Stimulated activated naive B cell treated with anti-CD40 and anti-IgM and Interleukin-4, amounts not matched to agents 10 μg/mL and 1 μg/mL and 100 μg/mL, for 72 hours (primary cell): Measurements from ENCODE around the gene COQ8B.
"Not testable (repeated sequence)": the region's sequence is repeated elsewhere in the genome, so short reads cannot be mapped to it uniquely, and the experiment has no call there.

Experiments
- ATAC-seq, 2 donors: fragments of 150-1000 bp; cut with Tn5 transposase; replicated peaks; 2 replicates each; pipeline ENCODE4 v1.10.0; 2021; ENCODE audit warnings: moderate library complexity in 1 of 2
- DNase-seq: peaks from one replicate; pipeline ENCODE4 v3.0.0; 2021
- H3K27ac Mint-ChIP-seq: one replicate; pipeline ENCODE4 v1.8.0; 2022; ENCODE audit warnings: mild to moderate bottlenecking, mixed read lengths
- H3K27me3 Mint-ChIP-seq, 2 donors: one replicate each; pipeline ENCODE4 v1.8.0; 2022; ENCODE audit warnings: mixed read lengths in 2 of 2
- H3K36me3 Mint-ChIP-seq, 2 donors: one replicate each; pipeline ENCODE4 v1.8.0; 2022; ENCODE audit warnings: mixed read lengths in 2 of 2, mild to moderate bottlenecking in 1 of 2
- H3K4me1 Mint-ChIP-seq, 2 donors: one replicate each; pipeline ENCODE4 v1.8.0; 2022; ENCODE audit warnings: mixed read lengths in 2 of 2, mild to moderate bottlenecking in 1 of 2
- H3K4me3 Mint-ChIP-seq, 2 donors: one replicate each; pipeline ENCODE4 v1.8.0; 2022; ENCODE audit warnings: mild to moderate bottlenecking in 2 of 2, mixed read lengths in 2 of 2, moderate library complexity in 1 of 2
- H3K9me3 Mint-ChIP-seq, 2 donors: one replicate each; pipeline ENCODE4 v1.8.0; 2022; ENCODE audit warnings: mixed read lengths in 2 of 2, mild to moderate bottlenecking in 1 of 2

COQ8B gene

GRCh38 chr19:40736661-40737060, 20.0 kb upstream of the COQ8B start:
- no peak overlapping the region for H3K27ac Mint-ChIP-seq
- DNase-seq (no peak), ATAC-seq (no peak)
- H3K9me3 Mint-ChIP-seq: no peaks in the 10 kb centered on the region
- H3K27me3 Mint-ChIP-seq: no peaks in the 10 kb centered on the region
- no peak overlapping the region for H3K4me3 Mint-ChIP-seq
- H3K4me1 Mint-ChIP-seq: peaks cover 3 to 5% of the 10 kb centered on the region in 2 donors
- peaks cover 43 to 58% of the 10 kb centered on the region in 2 donors for H3K36me3 Mint-ChIP-seq

- no peak overlapping the region for H3K27ac Mint-ChIP-seq
- no peaks in the 10 kb centered on the region for H3K27me3 Mint-ChIP-seq
- no peak for DNase-seq
- H3K4me3 Mint-ChIP-seq: no peak overlapping the region
- ATAC-seq: no peak
- no peaks in the 10 kb centered on the region for H3K9me3 Mint-ChIP-seq
- peaks cover 48 to 64% of the 10 kb centered on the region in 2 donors for H3K36me3 Mint-ChIP-seq
- peaks cover 3 to 5% of the 10 kb centered on the region in 2 donors for H3K4me1 Mint-ChIP-seq
Measured at GRCh38 chr19:40735013-40735771, 18.5 kb upstream of the COQ8B start.

- Mint-ChIP-seq H3K4me1 (no peaks in the 10 kb centered on the region), H3K36me3 (peaks cover 37 to 54% of the 10 kb centered on the region in 2 donors), H3K9me3 (no peaks in the 10 kb centered on the region), H3K4me3 (no peak overlapping the region), H3K27ac (peak overlapping the region; percentile 33), H3K27me3 (no peaks in the 10 kb centered on the region)
- no peak for ATAC-seq
- no peak for DNase-seq
Measured at GRCh38 chr19:40733149-40733548, 16.5 kb upstream of the COQ8B start.

- H3K27me3 Mint-ChIP-seq, H3K4me1 Mint-ChIP-seq, ATAC-seq, H3K4me3 Mint-ChIP-seq, DNase-seq, H3K9me3 Mint-ChIP-seq, H3K27ac Mint-ChIP-seq: not testable (repeated sequence)
- H3K36me3 Mint-ChIP-seq: peaks cover 32 to 55% of the 10 kb centered on the region in 2 donors
Measured at GRCh38 chr19:40732304-40732703, 15.6 kb upstream of the COQ8B start.

GRCh38 chr19:40730065-40730464, 13.4 kb upstream of the COQ8B start:
- DNase-seq, H3K4me3 Mint-ChIP-seq, H3K9me3 Mint-ChIP-seq, H3K4me1 Mint-ChIP-seq, ATAC-seq, H3K27me3 Mint-ChIP-seq, H3K27ac Mint-ChIP-seq: not testable (repeated sequence)
- H3K36me3 Mint-ChIP-seq: peaks cover 36 to 51% of the 10 kb centered on the region in 2 donors

GRCh38 chr19:40726279-40726678, 9.6 kb upstream of the COQ8B start:
- no peaks in the 10 kb centered on the region for H3K27me3 Mint-ChIP-seq
- DNase-seq (no peak), ATAC-seq (no peak)
- H3K4me3 Mint-ChIP-seq: no peak overlapping the region
- H3K27ac Mint-ChIP-seq: no peak overlapping the region
- H3K36me3 Mint-ChIP-seq: peaks cover 33 to 46% of the 10 kb centered on the region in 2 donors
- H3K4me1 Mint-ChIP-seq: peaks cover 9 to 28% of the 10 kb centered on the region in 2 donors
- no peaks in the 10 kb centered on the region for H3K9me3 Mint-ChIP-seq

GRCh38 chr19:40724855-40725254, 8.2 kb upstream of the COQ8B start:
- peaks cover 20 to 42% of the 10 kb centered on the region in 2 donors for H3K4me1 Mint-ChIP-seq
- DNase-seq: no peak
- no peak overlapping the region for H3K27ac Mint-ChIP-seq
- H3K27me3 Mint-ChIP-seq: no peaks in the 10 kb centered on the region
- H3K36me3 Mint-ChIP-seq: peaks cover 32 to 47% of the 10 kb centered on the region in 2 donors
- no peak overlapping the region for H3K4me3 Mint-ChIP-seq
- no peaks in the 10 kb centered on the region for H3K9me3 Mint-ChIP-seq
- no peak for ATAC-seq

- peaks cover 20 to 48% of the 10 kb centered on the region in 2 donors for H3K4me1 Mint-ChIP-seq
- H3K27me3 Mint-ChIP-seq: no peaks in the 10 kb centered on the region
- ATAC-seq (no peak), DNase-seq (no peak)
- H3K4me3 Mint-ChIP-seq: no peak overlapping the region
- no peak overlapping the region for H3K27ac Mint-ChIP-seq
- no peaks in the 10 kb centered on the region for H3K9me3 Mint-ChIP-seq
- peaks cover 32 to 47% of the 10 kb centered on the region in 2 donors for H3K36me3 Mint-ChIP-seq
Measured at GRCh38 chr19:40724315-40724714, 7.6 kb upstream of the COQ8B start.

- ATAC-seq (no peak), DNase-seq (no peak)
- no peaks in the 10 kb centered on the region for H3K27me3 Mint-ChIP-seq
- H3K27ac Mint-ChIP-seq: no peak overlapping the region
- H3K9me3 Mint-ChIP-seq: no peaks in the 10 kb centered on the region
- H3K4me3 Mint-ChIP-seq: no peak overlapping the region
- peaks cover 32 to 45% of the 10 kb centered on the region in 2 donors for H3K36me3 Mint-ChIP-seq
- H3K4me1 Mint-ChIP-seq: peaks cover 24 to 53% of the 10 kb centered on the region in 2 donors
Measured at GRCh38 chr19:40723661-40724254, 7.1 kb upstream of the COQ8B start.

- H3K27ac Mint-ChIP-seq: no peak overlapping the region
- H3K36me3 Mint-ChIP-seq: peaks cover 32 to 42% of the 10 kb centered on the region in 2 donors
- no peak overlapping the region for H3K4me3 Mint-ChIP-seq
- peaks cover 29 to 63% of the 10 kb centered on the region in 2 donors for H3K4me1 Mint-ChIP-seq
- no peaks in the 10 kb centered on the region for H3K9me3 Mint-ChIP-seq
- no peaks in the 10 kb centered on the region for H3K27me3 Mint-ChIP-seq
- ATAC-seq (no peak), DNase-seq (no peak)
Measured at GRCh38 chr19:40721936-40722661, 5.4 kb upstream of the COQ8B start.

GRCh38 chr19:40721140-40721486, 4.4 kb upstream of the COQ8B start:
- H3K27ac Mint-ChIP-seq: peak overlapping the region; percentile 75
- H3K4me3 Mint-ChIP-seq: peak overlapping the region; percentile 66 to 76
- no peaks in the 10 kb centered on the region for H3K27me3 Mint-ChIP-seq
- DNase-seq (no peak), ATAC-seq (no peak)
- peaks cover 30 to 67% of the 10 kb centered on the region in 2 donors for H3K4me1 Mint-ChIP-seq
- no peaks in the 10 kb centered on the region for H3K9me3 Mint-ChIP-seq
- H3K36me3 Mint-ChIP-seq: peaks cover 25 to 38% of the 10 kb centered on the region in 2 donors

GRCh38 chr19:40719414-40719894, 2.8 kb upstream of the COQ8B start:
- DNase-seq: no peak
- H3K36me3 Mint-ChIP-seq: peaks cover 19 to 28% of the 10 kb centered on the region in 2 donors
- no peaks in the 10 kb centered on the region for H3K27me3 Mint-ChIP-seq
- no peaks in the 10 kb centered on the region for H3K9me3 Mint-ChIP-seq
- no peak overlapping the region for H3K27ac Mint-ChIP-seq
- H3K4me1 Mint-ChIP-seq: peaks cover 40 to 77% of the 10 kb centered on the region in 2 donors
- no peak for ATAC-seq
- peak overlapping the region; percentile 81 to 94 for H3K4me3 Mint-ChIP-seq

- Mint-ChIP-seq H3K4me1 (peaks cover 42 to 79% of the 10 kb centered on the region in 2 donors), H3K27me3 (no peaks in the 10 kb centered on the region), H3K27ac (peak overlapping the region; percentile 69), H3K9me3 (no peaks in the 10 kb centered on the region), H3K4me3 (peak overlapping the region; percentile 81 to 94), H3K36me3 (peaks cover 19 to 23% of the 10 kb centered on the region in 2 donors)
- ATAC-seq (no peak), DNase-seq (no peak)
Measured at GRCh38 chr19:40718774-40719391, 2.2 kb upstream of the COQ8B start.
